DMS53 treated with DMSO at 0.1 percent for 48 hours (cell line): Measurements from ENCODE around the gene BLM.

Experiments used
- DNase-seq: peaks from one replicate; lab custom pipeline; 2025; ENCODE audit not compliant: unreplicated experiment; lab: John Stamatoyannopoulos, UW

The BLM gene

GRCh38 chr15:90691369-90691768, 25.8 kb upstream of the BLM start:
- DNase-seq: no peak

- DNase-seq: no peak
Observed at GRCh38 chr15:90691982-90692773, 25.0 kb upstream of the BLM start.

- DNase-seq: no peak
Observed at GRCh38 chr15:90694987-90695386, 22.2 kb upstream of the BLM start.

- no peak for DNase-seq
Observed at GRCh38 chr15:90697175-90697574, 20.0 kb upstream of the BLM start.

GRCh38 chr15:90698629-90699028, 18.5 kb upstream of the BLM start:
- DNase-seq: no peak

GRCh38 chr15:90701048-90701447, 16.1 kb upstream of the BLM start:
- no peak for DNase-seq

GRCh38 chr15:90701880-90702630, 15.1 kb upstream of the BLM start:
- no peak for DNase-seq

- DNase-seq: no peak
Observed at GRCh38 chr15:90703455-90703854, 13.7 kb upstream of the BLM start.

GRCh38 chr15:90705212-90705611, 11.9 kb upstream of the BLM start:
- no peak for DNase-seq

- DNase-seq: no peak
Observed at GRCh38 chr15:90706394-90707327, 10.5 kb upstream of the BLM start.

- DNase-seq: no peak
Observed at GRCh38 chr15:90707489-90707888, 9.7 kb upstream of the BLM start.

GRCh38 chr15:90708516-90708915, 8.6 kb upstream of the BLM start:
- DNase-seq: no peak

- no peak for DNase-seq
Observed at GRCh38 chr15:90709278-90709677, 7.9 kb upstream of the BLM start.

GRCh38 chr15:90710436-90711027, 6.6 kb upstream of the BLM start:
- no peak for DNase-seq

GRCh38 chr15:90711418-90711824, 5.7 kb upstream of the BLM start:
- no peak for DNase-seq

GRCh38 chr15:90711842-90712241, 5.3 kb upstream of the BLM start:
- DNase-seq: no peak

- no peak for DNase-seq
Observed at GRCh38 chr15:90713081-90713480, 4.1 kb upstream of the BLM start.

GRCh38 chr15:90716317-90716975, 700 bp upstream of the BLM start:
- no peak for DNase-seq

- no peak for DNase-seq
Observed at GRCh38 chr15:90718232-90718631, 1.1 kb downstream of the BLM start.

GRCh38 chr15:90720131-90720530, 3.0 kb downstream of the BLM start:
- no peak for DNase-seq
